ENCODE measurements around the gene UBE2S.

Gene UBE2S

GRCh38 chr19:55353356-55353802 lies 54.2 kb downstream of the UBE2S start:
- Mint-ChIP-seq H3K27ac (no peak overlapping the region), H3K9me3 (no peaks in the 10 kb centered on the region), H3K27me3 (peaks cover 25% of the 10 kb centered on the region), H3K4me1 (peaks cover 17% of the 10 kb centered on the region), H3K36me3 (no peaks in the 10 kb centered on the region), H3K4me3 (peak overlapping the region; percentile 82)

GRCh38 chr19:55352549-55353145 lies 54.9 kb downstream of the UBE2S start:
- Mint-ChIP-seq H3K27ac (no peak overlapping the region), H3K4me1 (peaks cover 17% of the 10 kb centered on the region), H3K9me3 (no peaks in the 10 kb centered on the region), H3K4me3 (peak overlapping the region; percentile 82), H3K27me3 (peaks cover 25% of the 10 kb centered on the region), H3K36me3 (no peaks in the 10 kb centered on the region)

- no peak overlapping the region for H3K4me3 Mint-ChIP-seq
- peaks cover 25% of the 10 kb centered on the region for H3K27me3 Mint-ChIP-seq
- H3K27ac Mint-ChIP-seq = no peak overlapping the region
These were observed 55.5 kb downstream of the UBE2S start for GRCh38 chr19:55352040-55352439.

GRCh38 chr19:55350620-55351315 lies 56.8 kb downstream of the UBE2S start:
- Mint-ChIP-seq H3K27me3 (peaks cover 25% of the 10 kb centered on the region), H3K27ac (no peak overlapping the region), H3K36me3 (no peaks in the 10 kb centered on the region), H3K9me3 (no peaks in the 10 kb centered on the region), H3K4me1 (peaks cover 17% of the 10 kb centered on the region), H3K4me3 (no peak overlapping the region)

More at GRCh38 chr19:55352040-55352439, 55.5 kb downstream of the UBE2S start:
- Mint-ChIP-seq H3K9me3 (no peaks in the 10 kb centered on the region), H3K4me1 (peaks cover 17% of the 10 kb centered on the region), H3K36me3 (no peaks in the 10 kb centered on the region)

Measured in activated naive CD4-positive, alpha-beta T cell treated with anti-CD3 and anti-CD28 coated beads, Interleukin-2, amount 50 U/mL, for 24 hours (primary cell).